HPDE6-E6E7 (cell line): ENCODE measurements around the gene WDR37.

Experiments
- DNase-seq: peaks from one replicate; pipeline ENCODE4 v3.0.0; 2011; ENCODE audit warnings: missing footprints; ENCODE audit errors: extremely low spot score

The WDR37 gene

DNA sequence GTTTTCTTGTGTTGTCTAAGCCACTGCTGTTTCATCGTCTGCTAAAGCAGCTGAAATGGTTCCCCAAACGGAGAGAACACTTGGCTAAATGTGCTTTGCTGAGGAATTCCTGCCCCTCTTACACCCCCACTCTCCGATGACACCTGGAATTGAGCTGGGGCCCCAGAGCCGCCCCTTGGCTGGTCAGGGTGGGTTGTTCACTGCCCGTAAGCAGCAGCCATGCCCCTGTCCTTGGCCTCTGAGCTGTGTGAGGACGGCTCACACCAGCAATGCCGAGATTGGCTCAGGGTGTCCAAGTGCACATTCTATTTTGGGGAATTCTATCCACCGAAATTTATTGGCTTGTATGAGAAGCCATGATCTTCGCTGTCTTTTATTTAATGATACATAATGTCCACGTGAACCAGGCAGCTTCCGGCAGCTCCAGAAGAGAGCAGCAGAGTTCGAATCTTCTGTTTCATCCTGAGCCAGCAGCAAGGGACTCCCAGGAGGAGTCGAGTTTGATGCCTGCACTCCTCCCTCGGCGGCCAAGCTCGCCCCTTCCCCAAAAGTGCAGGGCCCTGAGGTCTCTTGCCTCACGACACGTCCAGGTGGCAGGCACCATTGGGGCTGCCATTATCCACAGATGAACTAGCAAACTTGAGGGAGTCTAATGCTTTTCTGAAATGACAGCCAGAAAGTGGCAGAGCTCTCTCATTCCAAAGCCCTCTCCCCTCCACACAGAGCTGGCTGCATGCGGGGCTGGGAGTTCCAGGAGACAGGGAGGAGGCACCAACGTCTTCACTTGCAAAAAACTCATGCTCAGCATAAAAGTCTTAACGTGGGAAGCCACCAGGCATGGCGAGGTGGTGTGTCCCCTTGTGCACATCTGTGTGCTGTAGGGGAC is 114.0 kb downstream of the WDR37 start:
- DNase-seq = no peak

DNA sequence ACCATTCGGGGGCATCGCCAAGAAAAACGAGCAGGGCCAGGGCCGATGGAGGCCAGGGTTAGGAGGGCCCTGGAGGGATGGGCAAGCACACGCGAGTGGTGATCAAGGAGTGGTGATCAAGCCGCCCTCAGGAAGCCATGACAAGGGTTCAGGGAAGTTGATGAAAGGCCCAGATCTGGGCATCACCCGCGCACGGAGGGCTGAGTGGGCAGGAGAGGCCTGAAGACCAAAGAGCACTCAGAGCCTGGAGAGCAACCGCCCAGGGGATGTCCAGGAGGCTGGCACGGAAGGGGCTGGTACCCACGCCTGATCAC is 114.6 kb downstream of the WDR37 start:
- DNase-seq = no peak

- no peak for DNase-seq
Observed at GRCh38 chr10:1171182-1171581, 115.0 kb downstream of the WDR37 start.

GRCh38 chr10:1171586-1171985 is 115.4 kb downstream of the WDR37 start:
- DNase-seq = no peak

DNA sequence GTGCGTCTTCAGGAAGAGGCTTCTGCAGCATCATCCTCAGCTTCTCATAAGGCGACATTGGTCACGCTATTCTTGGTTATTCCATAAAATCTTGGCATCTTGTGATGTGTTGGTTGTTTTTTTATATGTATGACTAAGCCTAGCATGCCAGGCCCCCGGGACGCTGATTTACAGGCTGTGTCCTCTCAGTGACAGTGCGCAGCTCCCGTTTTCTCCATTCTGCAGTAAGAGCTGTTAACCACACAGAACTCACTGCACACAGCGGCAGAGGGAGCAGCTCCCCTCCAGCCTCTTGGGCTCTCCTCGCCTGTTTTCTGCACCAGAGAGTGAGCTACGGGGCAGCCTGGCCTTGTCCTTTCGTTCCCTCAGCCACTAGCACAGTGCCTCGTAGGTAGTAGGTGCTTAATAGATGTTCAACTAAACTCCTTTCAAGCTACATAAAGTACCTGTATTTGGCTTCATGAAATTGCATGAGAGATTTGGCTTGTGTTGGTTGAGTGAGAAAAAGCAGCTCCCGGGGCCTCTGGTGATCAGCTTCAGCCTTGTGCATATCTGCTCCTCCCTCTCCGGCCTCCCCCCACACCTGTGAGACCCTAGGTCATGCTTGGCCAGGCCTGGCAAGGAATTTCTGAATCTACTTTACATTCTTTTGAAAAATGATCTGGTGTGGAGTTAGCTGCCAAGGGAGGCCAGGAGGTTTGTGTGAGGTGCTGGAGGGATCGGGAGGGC is 116.2 kb downstream of the WDR37 start:
- no peak for DNase-seq

DNA sequence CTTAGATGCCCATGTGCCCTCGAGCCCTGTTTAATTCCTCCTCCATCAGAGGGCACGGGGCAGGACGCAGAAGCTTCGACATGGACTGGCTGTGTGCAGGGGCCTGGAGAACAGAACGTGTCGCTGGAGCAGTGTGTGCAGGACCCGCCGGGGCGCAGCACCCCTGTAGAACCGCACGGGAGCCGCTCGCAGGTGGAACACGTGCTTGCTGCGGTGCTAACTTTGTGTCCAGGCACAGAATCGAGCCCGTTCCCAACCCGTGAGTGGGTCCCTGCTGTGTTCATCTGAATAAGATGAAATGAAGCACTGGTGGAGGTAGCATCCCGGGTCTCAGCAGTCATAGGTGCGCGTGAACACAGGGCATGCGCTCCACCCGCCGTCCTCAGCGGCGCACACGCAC is 116.9 kb downstream of the WDR37 start:
- DNase-seq = no peak

DNA sequence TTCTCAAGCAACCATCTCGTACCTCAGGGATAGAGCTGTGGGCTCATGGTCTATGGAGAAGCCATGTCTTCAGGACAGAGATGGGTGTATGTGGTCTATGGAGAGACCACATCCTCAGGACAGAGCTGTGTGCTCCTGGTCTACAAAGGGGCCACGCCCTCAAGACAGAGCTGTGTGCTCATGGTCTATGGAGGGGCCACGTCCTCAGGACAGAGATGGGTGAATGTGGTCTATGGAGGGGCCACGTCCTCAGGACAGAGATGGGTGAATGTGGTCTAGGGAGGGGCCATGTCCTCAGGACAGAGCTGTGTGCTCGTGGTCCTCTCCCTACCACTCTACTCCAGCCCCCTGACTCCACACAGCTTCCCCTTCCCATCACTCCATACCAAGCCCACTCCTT is 117.8 kb downstream of the WDR37 start:
- no peak for DNase-seq

DNA sequence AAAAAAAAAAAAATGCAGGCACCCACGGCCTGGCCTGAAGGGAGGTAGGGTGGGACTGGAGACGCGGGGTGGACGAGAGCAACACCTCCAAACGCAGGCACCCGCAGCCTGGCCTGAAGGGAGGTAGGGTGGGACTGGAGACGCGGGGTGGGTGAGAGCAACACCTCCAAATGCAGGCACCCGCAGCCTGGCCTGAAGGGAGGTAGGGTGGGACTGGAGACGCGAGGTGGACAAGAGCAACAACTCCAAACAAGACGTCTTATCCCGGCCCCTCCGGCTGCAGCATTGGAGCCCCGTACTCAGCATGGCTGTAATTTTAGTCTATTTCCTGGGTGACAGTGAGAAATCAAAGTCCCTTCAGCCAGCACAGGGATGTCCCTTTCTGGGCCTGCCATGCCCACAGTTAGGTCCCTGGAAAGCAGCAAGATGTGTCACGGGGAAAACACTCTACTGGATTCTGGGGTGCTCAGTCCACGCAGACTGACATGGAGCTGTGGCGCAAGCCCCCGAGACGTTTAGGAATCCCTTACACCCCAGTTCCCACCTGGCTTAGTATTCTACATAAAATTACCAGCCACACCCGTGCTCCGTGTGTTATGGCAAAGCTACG is 119.9 kb downstream of the WDR37 start:
- DNase-seq = no peak

- DNase-seq = no peak
Observed at GRCh38 chr10:1177936-1178335, 121.8 kb downstream of the WDR37 start.

DNA sequence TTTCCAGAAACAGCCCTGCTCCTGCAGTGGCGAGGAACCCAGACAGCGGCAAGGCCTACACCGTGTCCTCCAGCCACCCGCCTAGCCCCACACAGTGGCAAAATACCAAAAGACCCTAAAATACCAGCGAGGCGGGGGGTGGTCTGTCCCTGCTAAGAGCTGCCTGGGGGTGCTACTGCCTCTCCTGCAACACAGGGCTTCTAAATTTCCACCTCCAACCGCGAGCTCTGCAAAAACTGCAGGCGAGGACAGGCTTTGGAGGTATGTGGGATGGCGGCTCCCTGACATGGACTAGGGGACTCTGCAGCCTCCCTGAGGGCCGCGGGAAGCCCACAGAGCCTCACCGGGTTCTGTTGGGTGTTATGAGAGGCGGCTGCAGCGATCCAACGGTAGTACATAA is 122.3 kb downstream of the WDR37 start:
- DNase-seq = no peak

- DNase-seq = no peak
Observed at GRCh38 chr10:1179346-1180070, 123.3 kb downstream of the WDR37 start.

DNA sequence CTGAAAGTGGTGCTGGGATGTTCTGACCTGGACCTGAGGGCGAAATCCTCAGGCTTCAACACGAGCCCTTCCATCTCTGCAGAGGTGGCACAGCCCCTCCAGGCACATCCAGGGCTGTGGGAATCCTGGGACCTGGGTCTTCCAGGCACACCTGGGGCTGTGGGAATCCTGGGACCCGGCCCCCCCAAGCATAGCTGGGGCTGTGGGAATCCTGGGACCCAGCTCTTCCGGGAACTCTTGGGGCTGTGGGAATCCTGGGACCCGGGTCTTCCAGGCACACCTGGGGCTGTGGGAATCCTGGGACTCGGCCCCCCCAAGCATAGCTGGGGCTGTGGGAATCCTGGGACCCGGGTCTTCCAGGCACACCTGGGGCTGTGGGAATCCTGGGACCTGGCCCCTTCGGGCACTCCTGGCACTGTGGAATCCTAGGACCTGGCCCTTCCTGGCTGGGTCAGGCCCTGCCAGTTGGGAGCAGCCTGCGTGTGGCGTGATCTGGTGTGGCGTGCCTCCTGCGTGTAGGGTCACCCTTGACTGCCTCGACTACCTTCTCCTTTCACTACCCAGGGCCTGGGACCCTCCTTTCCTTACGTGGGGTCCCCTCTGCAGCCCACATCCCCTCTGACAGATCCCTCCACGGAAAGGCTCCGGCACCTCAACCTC is 124.0 kb downstream of the WDR37 start:
- DNase-seq = no peak

DNA sequence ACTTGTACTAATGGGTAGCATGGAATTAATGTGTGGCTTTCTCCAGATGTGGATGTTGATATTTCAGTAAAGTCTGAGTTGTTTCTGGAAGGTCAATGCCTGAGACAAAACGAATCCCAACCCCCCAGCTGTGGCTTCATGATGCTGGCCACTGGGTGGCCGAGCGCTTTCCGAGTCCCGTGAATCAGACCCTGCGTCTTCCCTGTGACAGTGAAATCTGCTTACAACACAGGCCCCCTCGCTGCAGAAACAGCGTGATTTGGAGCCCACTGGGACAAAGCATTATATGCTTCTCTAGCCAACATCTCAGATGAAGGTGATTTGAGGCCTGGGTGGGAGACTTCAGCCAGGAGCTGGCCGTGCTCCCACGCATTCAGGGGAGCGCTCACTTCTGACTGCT is 124.7 kb downstream of the WDR37 start:
- no peak for DNase-seq
